NCI-H187 (cell line): ENCODE measurements around the gene CTSE.
"Not testable (repeated sequence)": the region's sequence is repeated elsewhere in the genome, so short reads cannot be mapped to it uniquely, and the experiment has no call there.

Experiments used
- DNase-seq, 2 experiments: peaks; one replicate each; lab custom pipeline; 2025; lab: John Stamatoyannopoulos, UW

CTSE gene

GRCh38 chr1:206023695-206024094, at the start of gene CTSE:
Gene CTSE (minus strand): TSS chr1:206023895. CDS start chr1:206023791, 104 bp downstream.
- no peak for DNase-seq

- DNase-seq: no peak
Observed at GRCh38 chr1:206070627-206071304, 47.1 kb upstream of the CTSE start.

GRCh38 chr1:206068314-206068713, 44.6 kb upstream of the CTSE start:
- no peak for DNase-seq

DNA sequence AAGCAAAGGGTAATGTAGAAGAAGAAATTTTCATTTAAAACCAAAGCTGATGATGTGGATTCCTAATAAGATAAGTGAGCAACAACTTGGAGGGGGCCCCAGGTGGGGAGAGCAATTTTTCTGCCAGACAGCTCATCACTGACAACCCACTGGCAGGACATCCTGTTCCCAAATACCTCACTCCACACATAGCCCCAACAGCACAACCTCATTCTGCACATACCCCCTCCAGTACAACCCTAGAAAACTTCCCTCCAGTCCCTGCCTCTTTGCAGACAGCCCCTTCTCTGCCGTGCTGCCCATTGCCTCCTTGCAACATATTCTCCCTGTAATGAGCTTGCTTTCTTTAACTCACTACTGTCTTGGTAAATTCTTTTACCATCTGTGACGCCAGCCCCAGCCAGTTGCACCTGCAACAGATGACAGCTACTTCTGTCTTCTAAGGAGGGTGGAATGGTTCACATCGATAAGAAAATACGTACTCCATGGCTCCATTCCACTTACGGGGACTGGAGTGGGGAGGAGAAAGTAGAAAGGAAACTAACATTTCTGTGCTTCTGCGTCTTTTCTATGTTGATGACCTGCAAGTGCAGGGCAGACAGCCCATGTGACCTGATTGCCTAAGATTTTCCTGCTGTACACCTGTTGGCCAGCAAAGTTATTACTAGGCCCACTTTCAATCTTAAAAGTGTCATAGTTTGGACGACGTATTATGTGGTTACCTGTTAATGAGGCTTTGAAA, 44.0 kb upstream of the CTSE start:
- DNase-seq: no peak

DNA sequence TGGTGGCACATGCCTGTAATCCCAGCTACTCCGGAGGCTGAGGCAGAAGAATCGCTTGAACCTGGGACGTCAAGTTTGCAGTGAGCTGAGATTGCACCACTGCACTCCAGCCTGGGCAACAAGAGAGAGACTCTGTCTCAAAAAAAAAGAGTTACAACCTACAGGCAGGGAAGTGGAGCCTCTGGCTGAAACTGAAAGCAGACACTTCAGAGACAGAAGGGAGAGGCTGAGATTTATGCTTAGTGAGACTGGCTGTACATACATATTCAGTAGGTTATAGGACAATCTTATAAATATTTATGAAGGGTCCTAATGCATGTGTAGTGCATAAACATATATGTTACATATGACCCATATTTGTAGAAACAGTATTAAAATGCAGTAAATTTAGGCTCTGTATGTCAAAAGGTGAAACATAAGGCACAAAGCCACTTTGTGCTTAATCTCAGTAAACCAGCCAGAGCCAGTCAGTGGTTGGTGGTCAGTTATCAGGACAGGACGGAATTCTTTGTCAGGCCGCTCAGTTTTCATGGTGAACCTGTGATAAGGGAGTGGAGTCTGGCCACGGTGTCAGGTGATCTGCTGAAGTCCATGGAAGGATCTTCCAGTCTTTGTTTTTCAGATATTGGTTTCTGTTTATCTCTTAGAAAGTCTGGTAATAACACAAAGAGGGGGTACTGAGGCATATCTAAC, 42.9 kb upstream of the CTSE start:
- DNase-seq: no peak

- no peak for DNase-seq
Observed at GRCh38 chr1:206065547-206066145, 42.0 kb upstream of the CTSE start.

- DNase-seq: not testable (repeated sequence)
Observed at GRCh38 chr1:206064501-206064900, 40.8 kb upstream of the CTSE start.

- not testable (repeated sequence) for DNase-seq
Observed at GRCh38 chr1:206064001-206064400, 40.3 kb upstream of the CTSE start.

DNA sequence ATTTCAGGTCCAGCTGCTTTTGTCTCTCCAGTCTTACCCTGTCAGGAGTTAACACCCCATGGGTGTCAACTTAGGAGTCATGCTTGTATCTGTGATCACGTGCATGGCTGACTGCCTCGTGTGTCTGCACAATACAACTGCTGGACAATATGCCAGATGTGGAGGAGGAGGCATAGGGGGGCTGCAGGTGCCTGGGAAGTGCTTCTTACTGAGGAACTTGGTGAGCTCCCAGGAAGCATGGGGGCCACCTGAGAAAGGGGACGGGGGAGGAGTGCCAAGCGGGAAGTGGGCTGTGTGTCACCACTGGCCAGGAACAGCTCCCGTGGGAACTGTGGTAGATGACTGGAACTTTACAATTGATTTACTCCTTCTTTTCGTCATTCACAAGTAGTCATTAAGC, 38.8 kb upstream of the CTSE start:
- no peak for DNase-seq

DNA sequence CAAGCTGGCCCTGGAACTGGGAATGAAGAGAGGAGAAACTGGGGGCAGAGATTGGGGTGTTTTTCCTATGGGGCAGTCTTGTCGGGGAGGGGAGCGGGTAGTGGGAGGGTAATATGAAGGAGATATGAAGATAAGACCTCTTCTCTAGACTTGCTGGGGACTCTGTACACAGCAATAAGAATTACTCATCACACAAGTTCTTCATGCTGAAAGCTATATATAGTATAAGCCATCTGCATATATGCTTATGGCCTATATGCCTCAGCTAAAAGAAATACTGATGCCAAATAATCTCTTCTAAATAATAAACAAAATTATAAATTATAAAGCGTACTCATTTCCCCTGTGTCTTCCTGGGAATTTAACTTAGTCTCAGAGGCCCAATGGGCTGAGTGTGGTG, 37.1 kb upstream of the CTSE start:
- no peak for DNase-seq

GRCh38 chr1:206059355-206059915, 35.7 kb upstream of the CTSE start:
- no peak for DNase-seq

DNA sequence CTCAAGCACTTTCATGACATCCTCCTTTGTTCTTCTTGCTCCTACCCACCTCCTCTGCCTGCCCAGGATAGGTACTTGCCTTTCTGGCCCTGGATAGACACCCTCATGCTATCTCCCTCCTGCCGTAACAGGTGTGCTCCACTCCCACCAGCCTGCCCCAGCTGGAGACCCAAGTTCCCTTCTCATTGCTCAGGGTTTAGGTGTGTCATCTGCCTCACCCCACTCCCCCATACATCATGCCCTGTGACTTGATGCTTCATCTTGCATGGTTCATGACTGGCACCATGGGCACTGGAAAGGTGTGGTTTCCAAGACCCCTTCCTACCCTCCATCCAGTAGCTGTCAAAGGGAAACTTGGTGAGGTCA, 35.2 kb upstream of the CTSE start:
- no peak for DNase-seq

DNA sequence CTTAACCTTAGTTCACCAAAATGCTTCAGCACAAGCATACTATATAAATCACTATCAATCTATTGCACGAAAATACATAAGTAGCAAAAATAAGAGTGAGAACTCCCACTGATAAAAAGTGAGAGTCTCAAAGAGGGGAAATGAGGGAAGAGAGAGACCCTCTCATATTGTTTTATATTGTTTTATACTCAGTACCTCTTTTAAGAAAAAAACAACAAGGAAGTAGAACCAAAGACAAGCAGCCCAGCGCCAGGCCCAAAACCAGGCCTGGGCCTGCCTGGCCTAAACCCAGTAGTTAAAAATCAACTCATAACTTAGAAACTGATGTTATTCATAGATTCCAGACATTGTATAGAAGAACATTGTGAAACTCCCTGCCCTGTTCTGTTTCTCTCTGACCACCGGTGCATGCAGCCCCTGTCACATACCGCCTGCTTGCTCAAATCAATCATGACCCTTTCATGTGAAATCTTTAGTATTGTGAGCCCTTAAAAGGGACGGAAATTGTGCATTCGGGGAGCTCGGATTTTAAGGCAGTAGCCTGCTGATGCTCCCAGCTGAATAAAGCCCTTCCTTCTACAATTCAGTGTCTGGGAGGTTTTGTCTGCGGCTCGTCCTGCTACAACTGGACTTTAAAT, 34.7 kb upstream of the CTSE start:
- not testable (repeated sequence) for DNase-seq

- not testable (repeated sequence) for DNase-seq
Observed at GRCh38 chr1:206055639-206056323, 32.1 kb upstream of the CTSE start.

GRCh38 chr1:206055069-206055625, 31.5 kb upstream of the CTSE start:
- not testable (repeated sequence) for DNase-seq

GRCh38 chr1:206053616-206054015, 29.9 kb upstream of the CTSE start:
- DNase-seq: not testable (repeated sequence)

DNA sequence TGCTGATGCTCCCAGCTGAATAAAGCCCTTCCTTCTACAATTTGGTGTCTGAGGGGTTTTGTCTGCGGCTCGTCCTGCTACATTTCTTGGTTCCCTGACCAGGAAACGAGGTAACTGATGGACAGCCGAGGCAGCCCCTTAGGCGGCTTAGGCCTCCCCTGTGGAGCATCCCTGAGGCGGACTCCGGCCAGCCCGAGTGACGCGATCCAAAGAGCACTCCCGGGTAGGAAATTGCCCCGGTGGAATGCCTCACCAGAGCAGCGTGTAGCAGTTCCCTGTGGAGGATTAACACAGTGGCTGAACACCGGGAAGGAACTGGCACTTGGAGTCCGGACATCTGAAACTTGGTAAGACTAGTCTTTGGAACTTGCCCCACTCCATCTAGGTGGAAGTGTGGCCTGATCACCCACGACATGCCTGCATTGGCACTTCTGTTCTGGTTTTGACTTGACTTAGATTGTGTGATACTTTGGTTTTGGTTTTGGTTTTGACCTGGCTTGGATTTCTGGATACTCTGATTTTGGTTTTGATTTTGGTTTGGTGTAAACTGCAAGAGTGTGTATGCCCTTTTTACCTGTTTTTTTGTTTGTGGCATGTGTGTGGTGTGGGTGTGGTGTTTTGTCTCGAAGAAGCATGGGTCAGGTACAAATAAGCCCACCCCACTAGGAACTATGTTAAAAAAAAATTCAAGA, 29.4 kb upstream of the CTSE start, which contains the start of gene RHEX:
Gene RHEX (plus strand): TSS at position 255 of the 692 bp plus-strand sequence. CDS start 44,656 bp downstream, outside the sequence.
- not testable (repeated sequence) for DNase-seq

GRCh38 chr1:206052231-206052865, 28.7 kb upstream of the CTSE start:
- DNase-seq: not testable (repeated sequence)

GRCh38 chr1:206050655-206051235, 27.1 kb upstream of the CTSE start:
- DNase-seq: no peak
